Bronchial epithelial cell (primary cell): Measurements from ENCODE around the gene OR5F1. TPM values are rescaled to one million over a fixed set of nuclear protein-coding genes. Genes with fewer than 3 reads are reported as not detected.

Experiments
- DNase-seq: peaks from one replicate; pipeline ENCODE4 v3.0.0-alpha.2; 2010; ENCODE audit warnings: low read depth
- FAIRE-seq: peaks from 2 replicates; lab custom pipeline; 2011; peaks lifted over from hg19 to GRCh38; lab: Jason Lieb, UNC
- H3K27me3 ChIP-seq: 2 replicates; pipeline ENCODE4 v1.5.1; 2011; ENCODE audit warnings: low read length; ENCODE audit not compliant: control insufficient read depth, insufficient read depth
- H3K36me3 ChIP-seq: 2 replicates; pipeline ENCODE4 v1.5.1; 2011; ENCODE audit warnings: low read length; ENCODE audit not compliant: control insufficient read depth, insufficient read depth
- H3K4me3 ChIP-seq: 2 replicates; pipeline ENCODE4 v1.5.1; 2011; ENCODE audit warnings: mild to moderate bottlenecking, low read depth, low read length, control low read depth
- total RNA-seq: library from RNA; depleted of rRNA; stranded (reverse); fragments of >200 nt; gene quantifications from 2 replicates; pipeline ENCODE4 v1.2.1, GENCODE V29; 2014
- TF ChIP-seq, protein P1 (sequence below): IDR thresholded peaks from 2 replicates; pipeline ENCODE4 v1.5.1; 2011; ENCODE audit warnings: mild to moderate bottlenecking, moderate library complexity, low read length, control low read depth, inconsistent platforms; ENCODE audit not compliant: insufficient read depth, severe bottlenecking

The OR5F1 gene
- not detected in 2 replicates for total RNA-seq

DNA sequence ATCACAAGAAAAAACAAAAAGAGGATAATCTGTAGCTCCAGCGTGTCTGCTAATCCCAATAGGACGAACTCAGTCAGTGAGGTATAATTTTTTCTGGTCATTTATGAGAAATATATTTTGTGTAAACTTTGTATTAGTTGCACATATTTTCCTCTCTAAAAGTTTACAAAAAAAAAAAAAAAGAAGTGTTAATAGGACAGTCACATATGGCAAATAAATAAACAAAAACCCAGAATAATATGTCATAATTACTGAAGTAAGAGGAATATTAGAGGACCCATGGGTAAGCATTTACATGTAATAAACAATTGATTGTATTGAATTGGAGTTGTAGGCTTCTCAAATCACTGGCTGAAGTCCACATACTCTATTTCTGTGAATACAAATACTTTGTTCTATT, at the start of gene OR5F1:
Gene OR5F1 (minus strand): TSS at position 101 of the 400 bp plus-strand sequence. CDS start 0 bp downstream, at position 101.
- TF ChIP-seq, protein P1, sequence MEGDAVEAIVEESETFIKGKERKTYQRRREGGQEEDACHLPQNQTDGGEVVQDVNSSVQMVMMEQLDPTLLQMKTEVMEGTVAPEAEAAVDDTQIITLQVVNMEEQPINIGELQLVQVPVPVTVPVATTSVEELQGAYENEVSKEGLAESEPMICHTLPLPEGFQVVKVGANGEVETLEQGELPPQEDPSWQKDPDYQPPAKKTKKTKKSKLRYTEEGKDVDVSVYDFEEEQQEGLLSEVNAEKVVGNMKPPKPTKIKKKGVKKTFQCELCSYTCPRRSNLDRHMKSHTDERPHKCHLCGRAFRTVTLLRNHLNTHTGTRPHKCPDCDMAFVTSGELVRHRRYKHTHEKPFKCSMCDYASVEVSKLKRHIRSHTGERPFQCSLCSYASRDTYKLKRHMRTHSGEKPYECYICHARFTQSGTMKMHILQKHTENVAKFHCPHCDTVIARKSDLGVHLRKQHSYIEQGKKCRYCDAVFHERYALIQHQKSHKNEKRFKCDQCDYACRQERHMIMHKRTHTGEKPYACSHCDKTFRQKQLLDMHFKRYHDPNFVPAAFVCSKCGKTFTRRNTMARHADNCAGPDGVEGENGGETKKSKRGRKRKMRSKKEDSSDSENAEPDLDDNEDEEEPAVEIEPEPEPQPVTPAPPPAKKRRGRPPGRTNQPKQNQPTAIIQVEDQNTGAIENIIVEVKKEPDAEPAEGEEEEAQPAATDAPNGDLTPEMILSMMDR = no peak
- FAIRE-seq (no peak), DNase-seq (no peak)
- Histone ChIP-seq H3K4me3 (no peak within 1 kb of the TSS), H3K36me3 (no peaks in the 10 kb centered on the region), H3K27me3 (no peaks in the 10 kb centered on the region)

DNA sequence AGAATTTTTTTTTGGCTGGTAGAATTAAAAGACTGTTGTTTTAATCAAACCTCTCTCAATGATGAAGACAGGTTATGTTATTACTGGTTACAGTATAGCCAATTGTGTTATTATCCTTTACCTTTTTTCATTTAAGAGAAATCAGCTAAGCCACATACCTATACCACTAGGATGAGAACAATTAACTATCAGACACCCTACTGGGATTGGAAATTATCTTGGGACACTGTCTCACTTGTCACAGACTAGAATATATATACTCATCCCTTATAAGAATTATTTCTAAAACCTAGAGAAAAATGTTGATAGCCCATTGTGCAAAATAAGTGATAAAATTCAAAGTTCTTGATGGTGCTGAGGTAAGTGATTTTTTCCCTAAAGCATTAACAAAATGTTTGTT, 32.9 kb upstream of the OR5F1 start, which contains the start of gene OR5AS1:
Gene OR5AS1 (plus strand): TSS at position 301 of the 400 bp plus-strand sequence. CDS start 2,765 bp downstream, outside the sequence.
- TF ChIP-seq, protein P1 = no peak
- no peak for DNase-seq
- no peaks in the 10 kb centered on the region for H3K27me3 ChIP-seq
- no peak for FAIRE-seq
- no peak within 1 kb of the TSS for H3K4me3 ChIP-seq
- H3K36me3 ChIP-seq = no peaks in the 10 kb centered on the region

DNA sequence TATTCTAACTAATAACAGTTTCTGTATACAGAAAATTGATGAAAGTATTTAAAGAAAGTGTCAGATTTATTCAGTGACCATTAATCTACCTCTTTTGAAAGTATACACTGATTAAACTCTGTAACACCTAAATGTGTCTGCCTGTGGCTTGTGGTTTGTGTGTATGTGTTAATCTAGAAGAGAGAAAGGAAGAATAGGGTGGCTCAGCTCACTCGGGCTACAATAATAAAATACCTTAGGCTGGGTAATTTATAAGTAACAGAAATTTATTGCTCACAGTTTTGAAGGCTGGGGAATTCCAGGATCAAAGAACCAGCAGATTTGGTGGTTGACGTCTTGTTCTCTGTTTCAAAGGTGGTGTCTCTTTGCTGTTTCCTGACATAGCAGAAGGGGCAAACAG, 19.4 kb upstream of the OR5F1 start:
- Histone ChIP-seq H3K4me3 (no peak overlapping the region), H3K36me3 (no peaks in the 10 kb centered on the region), H3K27me3 (no peaks in the 10 kb centered on the region)
- TF ChIP-seq, protein P1 = no peak
- FAIRE-seq (no peak), DNase-seq (no peak)

DNA sequence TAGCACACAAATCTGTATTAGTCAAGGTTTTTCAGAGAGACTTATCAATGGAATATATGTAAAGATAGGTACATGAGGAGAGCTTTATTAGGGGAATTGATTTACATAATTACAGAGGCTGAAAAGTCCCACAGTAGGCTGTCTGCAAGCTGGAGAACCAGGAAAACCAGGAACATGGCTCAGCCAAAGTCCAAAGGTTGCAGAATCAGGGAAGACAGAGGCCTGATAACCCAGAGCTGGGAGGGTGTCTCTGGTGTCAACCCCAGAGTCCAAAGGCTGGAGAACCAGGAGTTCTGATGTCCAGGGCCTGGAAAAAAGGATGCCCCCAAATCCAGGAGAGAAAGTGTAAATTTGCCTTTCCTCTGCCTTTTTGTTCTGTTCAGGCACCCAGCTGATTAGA, 16.3 kb upstream of the OR5F1 start:
- FAIRE-seq (no peak), DNase-seq (no peak)
- Histone ChIP-seq H3K36me3 (no peaks in the 10 kb centered on the region), H3K27me3 (no peaks in the 10 kb centered on the region), H3K4me3 (no peak overlapping the region)
- TF ChIP-seq, protein P1 = no peak

DNA sequence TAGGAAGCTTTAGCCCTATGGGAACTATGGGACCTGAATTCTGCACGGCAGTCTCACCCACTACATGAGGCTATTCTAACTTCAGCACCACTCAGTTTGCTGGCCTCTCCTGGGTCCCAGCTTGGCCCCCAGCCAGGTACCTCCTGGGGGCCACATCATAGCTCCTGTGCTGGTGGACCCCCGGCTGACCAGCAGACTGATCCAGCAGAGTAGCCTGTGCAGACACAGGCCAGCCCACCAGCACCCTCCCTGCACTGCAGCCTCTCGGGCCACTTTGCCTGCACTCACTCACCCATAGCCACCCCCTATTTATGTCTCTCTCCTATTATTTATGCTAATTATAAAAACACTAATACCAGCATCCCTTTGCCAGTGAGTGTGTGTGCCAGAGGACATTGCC, 23.5 kb downstream of the OR5F1 start:
- FAIRE-seq (no peak), DNase-seq (no peak)
- no peaks in the 10 kb centered on the region for H3K36me3 ChIP-seq
- no peaks in the 10 kb centered on the region for H3K27me3 ChIP-seq
- TF ChIP-seq, protein P1 = no peak
- H3K4me3 ChIP-seq = no peak overlapping the region

DNA sequence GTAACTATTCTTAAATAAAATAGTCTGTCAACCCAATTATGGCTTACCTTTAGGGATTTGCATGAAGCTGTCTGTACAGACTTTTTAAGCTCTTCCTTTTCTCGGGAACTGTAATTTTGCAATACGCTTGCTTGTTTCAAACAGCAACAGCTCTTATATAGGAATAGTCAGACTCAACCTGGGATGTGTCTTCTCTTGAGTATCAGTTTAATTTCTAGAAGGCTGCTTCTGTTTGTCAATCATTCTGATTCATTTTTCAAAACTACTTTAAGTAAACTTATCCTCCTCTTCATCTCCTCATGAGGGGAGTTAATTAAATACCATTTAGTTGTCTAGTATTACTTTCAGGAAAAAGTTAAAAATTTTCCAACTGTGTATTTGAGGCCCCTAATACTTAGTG, 24.6 kb downstream of the OR5F1 start, which contains the start of gene OR10AG1:
Gene OR10AG1 (minus strand): TSS at position 101 of the 400 bp plus-strand sequence. CDS start 38 bp downstream, at position 63.
- no peak for DNase-seq
- TF ChIP-seq, protein P1 = no peak
- H3K36me3 ChIP-seq = no peaks in the 10 kb centered on the region
- H3K4me3 ChIP-seq = no peak within 1 kb of the TSS
- no peaks in the 10 kb centered on the region for H3K27me3 ChIP-seq
- no peak for FAIRE-seq
